HEK293 (cell line): ENCODE results near the gene PIEZO1.
"Not testable (repeated sequence)": the region's sequence is repeated elsewhere in the genome, so short reads cannot be mapped to it uniquely, and the experiment has no call there.

ENCODE experiments used
- CTCF ChIA-PET: fragments of 350-600 bp; formaldehyde crosslinking; extraction: SDS; loops from one replicate; lab custom pipeline; 2021; ENCODE audit warnings: antibody characterized with exemption; lab: Yijun Ruan, JAX
- POLR2A ChIA-PET: fragments of 300-600 bp; formaldehyde crosslinking; extraction: SDS; loops from one replicate; lab custom pipeline; 2020; ENCODE audit warnings: antibody characterized with exemption, inconsistent platforms; lab: Yijun Ruan, JAX
- H3K27ac ChIP-seq: fragments of 200-500 bp; sonication (Bioruptor generic); 2 replicates; pipeline ENCODE4 v1.5.1; 2014; ENCODE audit warnings: low read depth, low read length, control low read depth, inconsistent platforms; ENCODE audit errors: extremely low read depth
- H3K36me3 ChIP-seq, 2 experiments: fragments of 200-500 bp in 1 of 2; sonication (Bioruptor generic) in 1 of 2; 1 replicate in 1 of 2; 2 replicates in 1 of 2; pipeline ENCODE4 v1.5.1; 2014 to 2017; ENCODE audit warnings: inconsistent platforms in 2 of 2, low read length in 2 of 2; ENCODE audit not compliant: control insufficient read depth in 2 of 2, insufficient read depth in 1 of 2
- H3K4me1 ChIP-seq: fragments of 200-500 bp; sonication (Bioruptor generic); 2 replicates; pipeline ENCODE4 v1.5.1; 2014; ENCODE audit warnings: mild to moderate bottlenecking, low read length, inconsistent platforms; ENCODE audit not compliant: control insufficient read depth, insufficient read depth
- H3K4me3 ChIP-seq: 2 replicates; pipeline ENCODE4 v1.5.1; 2011; ENCODE audit warnings: low read depth, mild to moderate bottlenecking, control low read depth, low read length, moderate library complexity
- H3K9me3 ChIP-seq: fragments of 200-500 bp; sonication (Bioruptor generic); 2 replicates; pipeline ENCODE4 v1.5.1; 2014; ENCODE audit warnings: low read depth, low read length, inconsistent platforms; ENCODE audit not compliant: control insufficient read depth, insufficient read depth
- HOXD13 ChIP-seq: sonication (generic); formaldehyde crosslinking; IDR thresholded peaks from 2 replicates; pipeline ENCODE4 v1.8.0; 2022; ENCODE audit warnings: missing genetic modification reagents, borderline replicate concordance
- KLF7 ChIP-seq: fragments of 450-650 bp; formaldehyde crosslinking; IDR thresholded peaks from 2 replicates; pipeline ENCODE4 v1.5.1; 2016; ENCODE audit warnings: missing biosample characterization, missing genetic modification characterization, borderline replicate concordance
- ZBTB17 ChIP-seq: fragments of 450-650 bp; formaldehyde crosslinking; IDR thresholded peaks from 2 replicates; pipeline ENCODE4 v1.5.1; 2016; ENCODE audit warnings: missing biosample characterization, missing genetic modification characterization
- ZNF140 ChIP-seq: fragments of 450-650 bp; formaldehyde crosslinking; IDR thresholded peaks from 2 replicates; pipeline ENCODE4 v1.5.1; 2016; ENCODE audit warnings: missing biosample characterization, missing genetic modification characterization
- ZNF19 ChIP-seq: fragments of 450-650 bp; formaldehyde crosslinking; IDR thresholded peaks from 2 replicates; pipeline ENCODE4; 2016; ENCODE audit warnings: missing biosample characterization, missing genetic modification characterization, low read depth
- ZNF266 ChIP-seq: fragments of 450-650 bp; formaldehyde crosslinking; IDR thresholded peaks from 2 replicates; pipeline ENCODE4 v1.5.1; 2016; ENCODE audit warnings: missing biosample characterization, missing genetic modification characterization, low read depth
- ZNF394 ChIP-seq: fragments of 450-650 bp; formaldehyde crosslinking; IDR thresholded peaks from 2 replicates; pipeline ENCODE4 v1.5.1; 2016; ENCODE audit warnings: missing biosample characterization, missing genetic modification characterization, mild to moderate bottlenecking, moderate library complexity, borderline replicate concordance
- ZNF426 ChIP-seq: fragments of 450-650 bp; formaldehyde crosslinking; IDR thresholded peaks from 2 replicates; pipeline ENCODE4 v1.5.1; 2017; ENCODE audit warnings: missing biosample characterization, missing genetic modification characterization, mild to moderate bottlenecking, inconsistent platforms, moderate library complexity
- ZNF560 ChIP-seq: fragments of 450-650 bp; formaldehyde crosslinking; IDR thresholded peaks from 2 replicates; pipeline ENCODE4 v1.5.1; 2017; ENCODE audit warnings: missing biosample characterization, missing genetic modification characterization, borderline replicate concordance
- ZNF623 ChIP-seq: fragments of 450-650 bp; formaldehyde crosslinking; IDR thresholded peaks from 2 replicates; pipeline ENCODE4 v1.5.1; 2016; ENCODE audit warnings: missing biosample characterization, missing genetic modification characterization
- ZNF629 ChIP-seq: fragments of 450-650 bp; formaldehyde crosslinking; IDR thresholded peaks from 2 replicates; pipeline ENCODE4 v1.5.1; 2017; ENCODE audit warnings: missing biosample characterization, missing genetic modification characterization
- ZNF654 ChIP-seq: fragments of 450-650 bp; formaldehyde crosslinking; IDR thresholded peaks from 2 replicates; pipeline ENCODE4 v1.5.1; 2016; ENCODE audit warnings: low read depth, missing biosample characterization, missing genetic modification characterization
- ZNF664 ChIP-seq: fragments of 450-650 bp; formaldehyde crosslinking; IDR thresholded peaks from 2 replicates; pipeline ENCODE4 v1.5.1; 2016; ENCODE audit warnings: missing biosample characterization, missing genetic modification characterization
- ZNF768 ChIP-seq: fragments of 450-650 bp; formaldehyde crosslinking; IDR thresholded peaks from 2 replicates; pipeline ENCODE4 v1.5.1; 2018; ENCODE audit warnings: missing biosample characterization, mild to moderate bottlenecking, missing genetic modification characterization
- ZXDB ChIP-seq: fragments of 450-650 bp; formaldehyde crosslinking; IDR thresholded peaks from 2 replicates; pipeline ENCODE4 v1.5.1; 2016; ENCODE audit warnings: missing biosample characterization, missing genetic modification characterization
- TF ChIP-seq, protein P1 (sequence below): fragments of 450-650 bp; formaldehyde crosslinking; IDR thresholded peaks from 2 replicates; pipeline ENCODE4 v1.5.1; 2016; ENCODE audit warnings: missing biosample characterization, missing genetic modification characterization, borderline replicate concordance
- TF ChIP-seq, protein P2 (sequence below): fragments of 450-650 bp; formaldehyde crosslinking; IDR thresholded peaks from 2 replicates; pipeline ENCODE4 v1.5.1; 2016; ENCODE audit warnings: missing biosample characterization, missing genetic modification characterization
- TF ChIP-seq, protein P3 (sequence below): fragments of 450-650 bp; formaldehyde crosslinking; conservative IDR thresholded peaks from 2 replicates; pipeline ENCODE4 v1.5.1; 2016; ENCODE audit warnings: low read depth, missing biosample characterization, missing genetic modification characterization

Gene PIEZO1

DNA sequence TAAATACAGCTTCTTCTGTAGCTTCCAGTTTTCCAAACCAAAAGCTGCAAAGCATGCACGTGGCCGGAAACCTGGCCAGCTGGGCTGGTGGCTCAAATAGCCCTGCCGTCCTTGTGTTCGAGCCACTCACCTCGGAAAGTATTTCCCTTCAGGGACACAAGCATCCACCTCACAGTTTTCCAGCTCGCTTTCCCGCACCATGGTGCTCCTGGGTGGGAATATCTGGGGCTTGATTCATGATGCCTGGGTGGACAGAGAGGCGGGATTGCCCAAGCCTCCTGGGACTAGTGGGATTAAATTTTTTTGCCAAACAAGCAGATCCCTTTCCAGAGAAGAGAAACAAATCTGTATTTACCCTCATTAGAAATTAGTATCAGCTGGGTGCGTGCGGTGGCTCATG, 115.0 kb downstream of the PIEZO1 start:
- ChIA-PET CTCF (interaction anchor here (1.4 to 3.2 kb wide), 2 partner anchors 11 to 17 kb away, joined by 9 to 13 read pairs; no protein-coding TSS in a partner anchor), POLR2A (no interaction called here)
- TF ChIP-seq, protein P1, sequence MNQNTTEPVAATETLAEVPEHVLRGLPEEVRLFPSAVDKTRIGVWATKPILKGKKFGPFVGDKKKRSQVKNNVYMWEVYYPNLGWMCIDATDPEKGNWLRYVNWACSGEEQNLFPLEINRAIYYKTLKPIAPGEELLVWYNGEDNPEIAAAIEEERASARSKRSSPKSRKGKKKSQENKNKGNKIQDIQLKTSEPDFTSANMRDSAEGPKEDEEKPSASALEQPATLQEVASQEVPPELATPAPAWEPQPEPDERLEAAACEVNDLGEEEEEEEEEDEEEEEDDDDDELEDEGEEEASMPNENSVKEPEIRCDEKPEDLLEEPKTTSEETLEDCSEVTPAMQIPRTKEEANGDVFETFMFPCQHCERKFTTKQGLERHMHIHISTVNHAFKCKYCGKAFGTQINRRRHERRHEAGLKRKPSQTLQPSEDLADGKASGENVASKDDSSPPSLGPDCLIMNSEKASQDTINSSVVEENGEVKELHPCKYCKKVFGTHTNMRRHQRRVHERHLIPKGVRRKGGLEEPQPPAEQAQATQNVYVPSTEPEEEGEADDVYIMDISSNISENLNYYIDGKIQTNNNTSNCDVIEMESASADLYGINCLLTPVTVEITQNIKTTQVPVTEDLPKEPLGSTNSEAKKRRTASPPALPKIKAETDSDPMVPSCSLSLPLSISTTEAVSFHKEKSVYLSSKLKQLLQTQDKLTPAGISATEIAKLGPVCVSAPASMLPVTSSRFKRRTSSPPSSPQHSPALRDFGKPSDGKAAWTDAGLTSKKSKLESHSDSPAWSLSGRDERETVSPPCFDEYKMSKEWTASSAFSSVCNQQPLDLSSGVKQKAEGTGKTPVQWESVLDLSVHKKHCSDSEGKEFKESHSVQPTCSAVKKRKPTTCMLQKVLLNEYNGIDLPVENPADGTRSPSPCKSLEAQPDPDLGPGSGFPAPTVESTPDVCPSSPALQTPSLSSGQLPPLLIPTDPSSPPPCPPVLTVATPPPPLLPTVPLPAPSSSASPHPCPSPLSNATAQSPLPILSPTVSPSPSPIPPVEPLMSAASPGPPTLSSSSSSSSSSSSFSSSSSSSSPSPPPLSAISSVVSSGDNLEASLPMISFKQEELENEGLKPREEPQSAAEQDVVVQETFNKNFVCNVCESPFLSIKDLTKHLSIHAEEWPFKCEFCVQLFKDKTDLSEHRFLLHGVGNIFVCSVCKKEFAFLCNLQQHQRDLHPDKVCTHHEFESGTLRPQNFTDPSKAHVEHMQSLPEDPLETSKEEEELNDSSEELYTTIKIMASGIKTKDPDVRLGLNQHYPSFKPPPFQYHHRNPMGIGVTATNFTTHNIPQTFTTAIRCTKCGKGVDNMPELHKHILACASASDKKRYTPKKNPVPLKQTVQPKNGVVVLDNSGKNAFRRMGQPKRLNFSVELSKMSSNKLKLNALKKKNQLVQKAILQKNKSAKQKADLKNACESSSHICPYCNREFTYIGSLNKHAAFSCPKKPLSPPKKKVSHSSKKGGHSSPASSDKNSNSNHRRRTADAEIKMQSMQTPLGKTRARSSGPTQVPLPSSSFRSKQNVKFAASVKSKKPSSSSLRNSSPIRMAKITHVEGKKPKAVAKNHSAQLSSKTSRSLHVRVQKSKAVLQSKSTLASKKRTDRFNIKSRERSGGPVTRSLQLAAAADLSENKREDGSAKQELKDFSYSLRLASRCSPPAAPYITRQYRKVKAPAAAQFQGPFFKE (tag by site-specific recombination): no peak
- peak; percentile 36; the same call in 1 of the 2 replicates for TF ChIP-seq ZBTB17 (tag by site-specific recombination)
- no peak for TF ChIP-seq HOXD13 (CRISPR knock-in tag)
- no peak for TF ChIP-seq KLF7 (tag by site-specific recombination)
- H3K27ac ChIP-seq: no peak overlapping the region
- no peaks in the 10 kb centered on the region for H3K4me1 ChIP-seq
- no peak overlapping the region for H3K4me3 ChIP-seq
- H3K36me3 ChIP-seq: peaks cover 0 to 2% of the 10 kb centered on the region in 2 experiments; a peak in 2 of 3 replicates
- H3K9me3 ChIP-seq: no peaks in the 10 kb centered on the region

DNA sequence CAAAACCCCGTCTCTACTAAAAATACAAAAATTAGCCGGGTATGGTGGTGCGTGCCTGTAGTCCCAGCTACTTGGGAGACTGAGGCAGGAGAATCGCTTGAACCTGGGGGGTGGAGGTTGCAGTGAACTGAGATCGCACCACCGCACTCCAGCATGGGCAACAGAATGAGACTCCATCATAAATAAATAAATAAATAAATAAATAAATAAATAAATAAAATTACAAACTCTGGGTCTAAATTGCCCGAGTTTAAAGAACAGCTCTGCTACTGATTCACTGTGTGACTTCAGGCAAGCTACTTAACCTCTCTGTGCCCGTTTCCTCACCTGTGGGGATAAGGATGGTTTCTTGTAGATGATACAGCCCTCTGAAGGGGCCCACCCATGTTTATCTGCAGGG, 115.5 kb downstream of the PIEZO1 start:
- H3K36me3 ChIP-seq, H3K4me3 ChIP-seq, H3K27ac ChIP-seq, H3K4me1 ChIP-seq, H3K9me3 ChIP-seq, POLR2A ChIA-PET: not testable (repeated sequence)
- CTCF ChIA-PET: interaction anchor here (1.4 kb wide), 1 partner anchor 18 kb away, joined by 9 read pairs; no protein-coding TSS in a partner anchor
- peak; percentile 91 for TF ChIP-seq ZNF394 (tag by site-specific recombination)
- 0 out of 2 replicates have a peak, but pooled peaks have one; percentile 19 for TF ChIP-seq ZNF629 (tag by site-specific recombination)
- peak; percentile 71 for TF ChIP-seq ZNF623 (tag by site-specific recombination)
- peak; percentile 23; the same call in 1 of the 2 replicates for TF ChIP-seq ZNF654 (tag by site-specific recombination)
- peak; percentile 68 for TF ChIP-seq ZNF664 (tag by site-specific recombination)
- TF ChIP-seq, protein P2, sequence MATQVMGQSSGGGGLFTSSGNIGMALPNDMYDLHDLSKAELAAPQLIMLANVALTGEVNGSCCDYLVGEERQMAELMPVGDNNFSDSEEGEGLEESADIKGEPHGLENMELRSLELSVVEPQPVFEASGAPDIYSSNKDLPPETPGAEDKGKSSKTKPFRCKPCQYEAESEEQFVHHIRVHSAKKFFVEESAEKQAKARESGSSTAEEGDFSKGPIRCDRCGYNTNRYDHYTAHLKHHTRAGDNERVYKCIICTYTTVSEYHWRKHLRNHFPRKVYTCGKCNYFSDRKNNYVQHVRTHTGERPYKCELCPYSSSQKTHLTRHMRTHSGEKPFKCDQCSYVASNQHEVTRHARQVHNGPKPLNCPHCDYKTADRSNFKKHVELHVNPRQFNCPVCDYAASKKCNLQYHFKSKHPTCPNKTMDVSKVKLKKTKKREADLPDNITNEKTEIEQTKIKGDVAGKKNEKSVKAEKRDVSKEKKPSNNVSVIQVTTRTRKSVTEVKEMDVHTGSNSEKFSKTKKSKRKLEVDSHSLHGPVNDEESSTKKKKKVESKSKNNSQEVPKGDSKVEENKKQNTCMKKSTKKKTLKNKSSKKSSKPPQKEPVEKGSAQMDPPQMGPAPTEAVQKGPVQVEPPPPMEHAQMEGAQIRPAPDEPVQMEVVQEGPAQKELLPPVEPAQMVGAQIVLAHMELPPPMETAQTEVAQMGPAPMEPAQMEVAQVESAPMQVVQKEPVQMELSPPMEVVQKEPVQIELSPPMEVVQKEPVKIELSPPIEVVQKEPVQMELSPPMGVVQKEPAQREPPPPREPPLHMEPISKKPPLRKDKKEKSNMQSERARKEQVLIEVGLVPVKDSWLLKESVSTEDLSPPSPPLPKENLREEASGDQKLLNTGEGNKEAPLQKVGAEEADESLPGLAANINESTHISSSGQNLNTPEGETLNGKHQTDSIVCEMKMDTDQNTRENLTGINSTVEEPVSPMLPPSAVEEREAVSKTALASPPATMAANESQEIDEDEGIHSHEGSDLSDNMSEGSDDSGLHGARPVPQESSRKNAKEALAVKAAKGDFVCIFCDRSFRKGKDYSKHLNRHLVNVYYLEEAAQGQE (tag by site-specific recombination): peak; percentile 43; the same call in 1 of the 2 replicates
- TF ChIP-seq ZNF560 (tag by site-specific recombination): peak; percentile 64; the same call in 1 of the 2 replicates
- peak; percentile 56; the same call in 1 of the 2 replicates for TF ChIP-seq ZNF266 (tag by site-specific recombination)
- peak; percentile 65 for TF ChIP-seq ZXDB
- 0 out of 2 replicates have a peak, but pooled peaks have one; percentile 35 for TF ChIP-seq ZNF19 (tag by site-specific recombination)
- 0 out of 2 replicates have a peak, but pooled peaks have one; percentile 18 for TF ChIP-seq ZNF768 (tag by site-specific recombination)
- TF ChIP-seq, protein P3, sequence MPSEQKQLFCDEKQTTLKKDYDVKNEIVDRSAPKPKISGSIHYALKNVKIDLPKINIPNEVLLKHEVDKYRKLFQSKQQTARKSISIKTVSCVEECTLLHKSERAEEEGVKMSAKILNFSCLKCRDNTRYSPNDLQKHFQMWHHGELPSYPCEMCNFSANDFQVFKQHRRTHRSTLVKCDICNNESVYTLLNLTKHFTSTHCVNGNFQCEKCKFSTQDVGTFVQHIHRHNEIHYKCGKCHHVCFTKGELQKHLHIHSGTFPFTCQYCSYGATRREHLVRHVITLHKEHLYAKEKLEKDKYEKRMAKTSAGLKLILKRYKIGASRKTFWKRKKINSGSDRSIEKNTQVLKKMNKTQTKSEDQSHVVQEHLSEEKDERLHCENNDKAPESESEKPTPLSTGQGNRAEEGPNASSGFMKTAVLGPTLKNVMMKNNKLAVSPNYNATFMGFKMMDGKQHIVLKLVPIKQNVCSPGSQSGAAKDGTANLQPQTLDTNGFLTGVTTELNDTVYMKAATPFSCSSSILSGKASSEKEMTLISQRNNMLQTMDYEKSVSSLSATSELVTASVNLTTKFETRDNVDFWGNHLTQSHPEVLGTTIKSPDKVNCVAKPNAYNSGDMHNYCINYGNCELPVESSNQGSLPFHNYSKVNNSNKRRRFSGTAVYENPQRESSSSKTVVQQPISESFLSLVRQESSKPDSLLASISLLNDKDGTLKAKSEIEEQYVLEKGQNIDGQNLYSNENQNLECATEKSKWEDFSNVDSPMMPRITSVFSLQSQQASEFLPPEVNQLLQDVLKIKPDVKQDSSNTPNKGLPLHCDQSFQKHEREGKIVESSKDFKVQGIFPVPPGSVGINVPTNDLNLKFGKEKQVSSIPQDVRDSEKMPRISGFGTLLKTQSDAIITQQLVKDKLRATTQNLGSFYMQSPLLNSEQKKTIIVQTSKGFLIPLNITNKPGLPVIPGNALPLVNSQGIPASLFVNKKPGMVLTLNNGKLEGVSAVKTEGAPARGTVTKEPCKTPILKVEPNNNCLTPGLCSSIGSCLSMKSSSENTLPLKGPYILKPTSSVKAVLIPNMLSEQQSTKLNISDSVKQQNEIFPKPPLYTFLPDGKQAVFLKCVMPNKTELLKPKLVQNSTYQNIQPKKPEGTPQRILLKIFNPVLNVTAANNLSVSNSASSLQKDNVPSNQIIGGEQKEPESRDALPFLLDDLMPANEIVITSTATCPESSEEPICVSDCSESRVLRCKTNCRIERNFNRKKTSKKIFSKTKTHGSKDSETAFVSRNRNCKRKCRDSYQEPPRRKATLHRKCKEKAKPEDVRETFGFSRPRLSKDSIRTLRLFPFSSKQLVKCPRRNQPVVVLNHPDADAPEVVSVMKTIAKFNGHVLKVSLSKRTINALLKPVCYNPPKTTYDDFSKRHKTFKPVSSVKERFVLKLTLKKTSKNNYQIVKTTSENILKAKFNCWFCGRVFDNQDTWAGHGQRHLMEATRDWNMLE (tag by site-specific recombination): peak; percentile 79
- TF ChIP-seq ZNF140 (tag by site-specific recombination): peak; percentile 69; the same call in 1 of the 2 replicates
- TF ChIP-seq ZNF426: peak; percentile 83
